Gastrocnemius medialis (tissue), 4 donors: Measurements from ENCODE around the gene CTDSP1. TPM values are rescaled to one million over a fixed set of nuclear protein-coding genes. Genes with fewer than 3 reads are reported as not detected.

Experiments used
- ATAC-seq, 2 donors: fragments of 150-250 bp; one replicate each; pipeline ENCODE4 v1.9.1; 2016
- DNase-seq, 2 donors: peaks; one replicate each; pipeline ENCODE4 v3.0.0-alpha.2; 2019
- H3K27ac ChIP-seq, 4 donors: fragments of 200-600 bp; sonication (generic); 1 replicate in 1 of 4; 2 replicates in 3 of 4; pipeline ENCODE4 v1.5.1; 2016 to 2018; ENCODE audit warnings: mild to moderate bottlenecking in 2 of 4, moderate library complexity in 1 of 4
- H3K27me3 ChIP-seq, 3 donors: fragments of 200-600 bp; sonication (generic) in 2 of 3; 1 replicate in 1 of 3; 2 replicates in 2 of 3; pipeline versions ENCODE4 v1.5.1 to v1.6.0; 2016 to 2019; ENCODE audit warnings: mild to moderate bottlenecking in 1 of 3, moderate library complexity in 1 of 3
- H3K36me3 ChIP-seq, 2 donors: fragments of 200-600 bp; sonication (generic) in 1 of 2; one replicate each; pipeline ENCODE4 v1.5.1; 2017 to 2018
- H3K4me1 ChIP-seq, 2 donors: fragments of 200-600 bp; sonication (generic) in 1 of 2; one replicate each; pipeline ENCODE4 v1.5.1; 2016 to 2017; ENCODE audit warnings: mild to moderate bottlenecking in 2 of 2
- H3K4me3 ChIP-seq, 4 donors: fragments of 200-600 bp; sonication (generic) in 3 of 4; 1 replicate in 1 of 4; 2 replicates in 3 of 4; pipeline ENCODE4 v1.5.1; 2016 to 2019; ENCODE audit warnings: mild to moderate bottlenecking in 2 of 4
- H3K9me3 ChIP-seq, 3 donors: fragments of 200-600 bp; sonication (generic) in 2 of 3; 1 replicate in 1 of 3; 2 replicates in 2 of 3; pipeline ENCODE4 v1.5.1; 2016 to 2019
- CTCF ChIP-seq, 5 experiments: fragments of 450-650 bp in 3 of 5; fragments of 200-600 bp in 2 of 5; sonication (generic) in 2 of 5; IDR thresholded peaks in 4 of 5; conservative IDR thresholded peaks in 1 of 5; 1 replicate in 4 of 5; 2 replicates in 1 of 5; pipeline ENCODE4 v1.5.1; 2016 to 2019; ENCODE audit warnings: antibody characterized with exemption in 5 of 5, mild to moderate bottlenecking in 3 of 5, moderate library complexity in 3 of 5
- POLR2A ChIP-seq, 2 donors: fragments of 450-650 bp; IDR thresholded peaks; one replicate each; pipeline ENCODE4 v1.6.1; 2017; ENCODE audit warnings: antibody characterized with exemption in 2 of 2, mild to moderate bottlenecking in 2 of 2, moderate library complexity in 2 of 2
- in situ Hi-C, 4 donors: fragments of 200-750 bp; cut with MboI; loops; one replicate each; pipeline versions ENCODE4 v1.15.0 to v1.8.0; 2017; ENCODE audit warnings: low sequenced_read_pairs in 4 of 4
- intact Hi-C: fragments of 100-400 bp; cut with DNase I; formaldehyde crosslinking; loops from one replicate; pipeline ENCODE4 v1.15.1; 2023; ENCODE audit warnings: low total_unique reads
- total RNA-seq, 4 donors: library from RNA; depleted of rRNA; stranded (reverse); fragments of >200 nt; gene quantifications; one replicate each; pipeline versions ENCODE4 v1.1.0 to v1.2.3, GENCODE V29; 2016

CTDSP1 gene
- total RNA-seq, 4 donors from 2014 or later = 46.7 to 77.4 (median 53.6) TPM

GRCh38 chr2:218402491-218402901 lies 2.8 kb downstream of the CTDSP1 start:
- no peak for ATAC-seq
- Histone ChIP-seq H3K27ac (peak overlapping the region; percentile 97 to 100 (median 98)), H3K4me3 (no peak overlapping the region), H3K36me3 (peaks cover 0 to 40% of the 10 kb centered on the region in 2 donors), H3K27me3 (no peaks in the 10 kb centered on the region), H3K4me1 (peaks cover 46 to 54% of the 10 kb centered on the region in 2 donors), H3K9me3 (no peaks in the 10 kb centered on the region)
- TF ChIP-seq POLR2A (IDR thresholded peaks at IDR 0.05) = no peak
- TF ChIP-seq CTCF (IDR thresholded peaks at IDR 0.05 in 4 of 5, conservative IDR thresholded peaks at IDR 0.05 in 1 of 5) = no peak
- in situ Hi-C loops (loop anchor here (25.0 kb wide), 2 partner anchors 260 to 285 kb away; partner anchors contain the start of genes BCS1L (in 2 of the 4), RNF25 (in 2 of the 4), STK36 (in 2 of the 4) and ZNF142 (in 2 of the 4)), intact Hi-C loops (no loop called here)
- DNase-seq = no peak

- Histone ChIP-seq H3K36me3 (peaks cover 0 to 40% of the 10 kb centered on the region in 2 donors), H3K9me3 (no peaks in the 10 kb centered on the region), H3K27me3 (no peaks in the 10 kb centered on the region), H3K4me3 (no peak overlapping the region), H3K27ac (peak overlapping the region in 2 of 4 donors; percentile 97 to 100), H3K4me1 (peaks cover 46 to 52% of the 10 kb centered on the region in 2 donors)
- ATAC-seq = no peak
- TF ChIP-seq CTCF (IDR thresholded peaks at IDR 0.05 in 4 of 5, conservative IDR thresholded peaks at IDR 0.05 in 1 of 5) = no peak
- no peak for DNase-seq
- in situ Hi-C loops = loop anchor here (25.0 kb wide), 2 partner anchors 259 to 284 kb away; partner anchors contain the start of genes BCS1L (in 2 of the 4), RNF25 (in 2 of the 4), STK36 (in 2 of the 4) and ZNF142 (in 2 of the 4)
- intact Hi-C loops = no loop called here
These were observed 3.3 kb downstream of the CTDSP1 start for GRCh38 chr2:218402911-218403411.

GRCh38 chr2:218403810-218404209 lies 4.1 kb downstream of the CTDSP1 start:
- Histone ChIP-seq H3K4me1 (peaks cover 43 to 48% of the 10 kb centered on the region in 2 donors), H3K36me3 (peaks cover 0 to 40% of the 10 kb centered on the region in 2 donors), H3K4me3 (no peak overlapping the region), H3K9me3 (no peaks in the 10 kb centered on the region), H3K27me3 (no peaks in the 10 kb centered on the region), H3K27ac (peak overlapping the region in 1 of 4 donors; percentile 88)
- DNase-seq = no peak
- intact Hi-C loops = no loop called here
- no peak for ATAC-seq
- TF ChIP-seq POLR2A (IDR thresholded peaks at IDR 0.05) = no peak
- TF ChIP-seq CTCF (IDR thresholded peaks at IDR 0.05 in 4 of 5, conservative IDR thresholded peaks at IDR 0.05 in 1 of 5) = no peak
- in situ Hi-C loops = loop anchor here (25.0 kb wide), 2 partner anchors 258 to 283 kb away; partner anchors contain the start of genes BCS1L (in 2 of the 4), RNF25 (in 2 of the 4), STK36 (in 2 of the 4) and ZNF142 (in 2 of the 4)

- peaks cover 43 to 44% of the 10 kb centered on the region in 2 donors for H3K4me1 ChIP-seq
- in situ Hi-C loops (loop anchor here (5.0 to 25.0 kb wide), 4 partner anchors 58 to 283 kb away; partner anchors contain the start of genes BCS1L (in 2 of the 4), RNF25 (in 2 of the 4), STK36 (in 2 of the 4) and ZNF142 (in 2 of the 4)), intact Hi-C loops (no loop called here)
- peaks cover 0 to 40% of the 10 kb centered on the region in 2 donors for H3K36me3 ChIP-seq
- H3K27me3 ChIP-seq = no peaks in the 10 kb centered on the region
- DNase-seq = no peak
- ATAC-seq = no peak
- no peak overlapping the region for H3K4me3 ChIP-seq
- peak overlapping the region; percentile 81 to 93 (median 88) for H3K27ac ChIP-seq
- H3K9me3 ChIP-seq = no peaks in the 10 kb centered on the region
- TF ChIP-seq CTCF (IDR thresholded peaks at IDR 0.05 in 4 of 5, conservative IDR thresholded peaks at IDR 0.05 in 1 of 5) (no peak), POLR2A (IDR thresholded peaks at IDR 0.05) (no peak)
These were observed 4.8 kb downstream of the CTDSP1 start for GRCh38 chr2:218404351-218405085.
